Cardiac atrium fibroblast (primary cell): Measurements from ENCODE around the gene PFDN1. TPM values are rescaled to one million over a fixed set of nuclear protein-coding genes. Genes with fewer than 3 reads are reported as not detected.

Source experiments
- total RNA-seq: library from RNA; depleted of rRNA; stranded (reverse); fragments of >200 nt; gene quantifications from 2 replicates; pipeline ENCODE4 v1.2.3, GENCODE V29; 2015

PFDN1 gene
- total RNA-seq: 66.1 and 82.0 TPM in 2 replicates

GRCh38 chr5:140302786-140303639, at the start of gene PFDN1:
PFDN1 (minus strand) TSS chr5:140303101; CDS start chr5:140303073, 28 bp downstream.

GRCh38 chr5:140346348-140347221, 43.7 kb upstream of the PFDN1 start, which contains the start of gene HBEGF:
HBEGF (minus strand) TSS chr5:140346603; CDS start chr5:140346328, 275 bp downstream.

Other genes with a start within 250 kb of the PFDN1 start
- gene PURA, start 189.0 kb downstream of the PFDN1 start, total RNA-seq: 14.4 and 14.7 TPM in 2 replicates
- gene IGIP, start 177.2 kb downstream of the PFDN1 start, total RNA-seq: 5.8 and 9.7 TPM in 2 replicates
- gene CYSTM1, start 127.9 kb downstream of the PFDN1 start, total RNA-seq: 35.6 and 61.1 TPM in 2 replicates
- gene HBEGF, start 43.5 kb upstream of the PFDN1 start, total RNA-seq: 4.4 and 5.2 TPM in 2 replicates
- gene SLC4A9, start 57.1 kb upstream of the PFDN1 start, total RNA-seq: not detected in 2 replicates
- 32.7 and 34.0 TPM in 2 replicates for gene ANKHD1, start 98.7 kb upstream of the PFDN1 start, total RNA-seq
- gene EIF4EBP3, start 244.6 kb upstream of the PFDN1 start, total RNA-seq: 2.1 and 5.2 TPM in 2 replicates